ENCODE results near the gene GNAI2.
A peak's percentile ranks its signal among the peaks of the same experiment; 100 is the strongest.

GNAI2 gene

DNA sequence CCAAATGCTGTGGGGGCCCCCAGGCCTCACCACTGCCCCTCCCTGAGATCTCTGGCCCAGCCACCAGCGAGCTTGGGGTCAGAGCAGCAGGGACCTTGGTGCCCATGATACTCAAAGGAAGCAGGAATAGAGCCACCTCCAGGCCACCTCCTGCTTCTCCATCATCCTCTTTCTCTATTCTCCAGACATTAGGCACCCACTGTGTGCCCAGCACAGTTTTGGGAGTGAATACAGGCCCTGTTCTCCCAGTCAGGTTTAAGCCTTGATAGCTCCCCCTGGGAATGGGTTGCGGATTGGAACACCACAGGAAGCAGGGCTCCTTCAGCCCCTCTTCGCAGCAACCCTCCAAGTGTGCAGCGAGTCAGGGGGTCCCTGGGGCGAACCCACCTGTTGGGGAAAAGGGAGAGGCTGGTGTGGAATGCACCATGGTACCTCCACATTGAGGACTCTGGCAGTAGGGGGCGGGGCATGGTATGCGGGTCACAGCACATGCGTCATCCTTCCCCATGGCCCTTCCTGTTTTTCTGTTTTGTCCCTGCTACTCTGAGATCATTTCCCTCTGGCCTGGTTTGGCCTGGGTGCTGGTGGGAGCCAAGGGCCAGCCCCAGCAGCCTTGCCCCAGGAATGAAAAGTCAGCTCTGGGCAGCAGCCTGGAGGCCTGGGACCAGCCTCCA, 18.7 kb downstream of the GNAI2 start:
- TF ChIP-seq TAF1 (IDR thresholded peaks at IDR 0.05; ENCODE audit: low read depth) = no peak

DNA sequence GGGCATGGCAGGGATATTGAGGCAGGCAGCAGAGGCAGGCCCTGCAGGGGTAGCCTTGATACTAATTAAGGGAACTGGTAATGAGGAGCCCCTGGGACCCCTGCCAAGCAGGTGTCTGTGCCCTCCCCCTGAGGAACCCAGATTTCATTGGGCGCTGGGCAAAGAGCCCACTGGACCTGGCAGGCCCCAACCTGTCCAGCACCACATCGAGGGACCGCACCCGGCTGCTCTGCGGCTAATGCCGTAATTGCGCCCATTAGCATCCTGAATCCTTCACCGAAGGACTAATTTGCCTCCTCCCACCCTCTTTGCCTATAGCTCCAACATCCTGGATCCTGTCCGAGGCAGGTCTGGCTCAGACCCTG, 19.2 kb downstream of the GNAI2 start:
- TF ChIP-seq EGR1 (IDR thresholded peaks at IDR 0.05) = no peak
- TF ChIP-seq, protein P1, sequence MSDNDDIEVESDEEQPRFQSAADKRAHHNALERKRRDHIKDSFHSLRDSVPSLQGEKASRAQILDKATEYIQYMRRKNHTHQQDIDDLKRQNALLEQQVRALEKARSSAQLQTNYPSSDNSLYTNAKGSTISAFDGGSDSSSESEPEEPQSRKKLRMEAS (IDR thresholded peaks at IDR 0.05) = no peak
- no peak for TF ChIP-seq FOXM1 (IDR thresholded peaks at IDR 0.05; ENCODE audit: borderline replicate concordance, low read depth)
- no peak for TF ChIP-seq TAF1 (IDR thresholded peaks at IDR 0.05; ENCODE audit: low read depth)
- TF ChIP-seq, protein P2, sequence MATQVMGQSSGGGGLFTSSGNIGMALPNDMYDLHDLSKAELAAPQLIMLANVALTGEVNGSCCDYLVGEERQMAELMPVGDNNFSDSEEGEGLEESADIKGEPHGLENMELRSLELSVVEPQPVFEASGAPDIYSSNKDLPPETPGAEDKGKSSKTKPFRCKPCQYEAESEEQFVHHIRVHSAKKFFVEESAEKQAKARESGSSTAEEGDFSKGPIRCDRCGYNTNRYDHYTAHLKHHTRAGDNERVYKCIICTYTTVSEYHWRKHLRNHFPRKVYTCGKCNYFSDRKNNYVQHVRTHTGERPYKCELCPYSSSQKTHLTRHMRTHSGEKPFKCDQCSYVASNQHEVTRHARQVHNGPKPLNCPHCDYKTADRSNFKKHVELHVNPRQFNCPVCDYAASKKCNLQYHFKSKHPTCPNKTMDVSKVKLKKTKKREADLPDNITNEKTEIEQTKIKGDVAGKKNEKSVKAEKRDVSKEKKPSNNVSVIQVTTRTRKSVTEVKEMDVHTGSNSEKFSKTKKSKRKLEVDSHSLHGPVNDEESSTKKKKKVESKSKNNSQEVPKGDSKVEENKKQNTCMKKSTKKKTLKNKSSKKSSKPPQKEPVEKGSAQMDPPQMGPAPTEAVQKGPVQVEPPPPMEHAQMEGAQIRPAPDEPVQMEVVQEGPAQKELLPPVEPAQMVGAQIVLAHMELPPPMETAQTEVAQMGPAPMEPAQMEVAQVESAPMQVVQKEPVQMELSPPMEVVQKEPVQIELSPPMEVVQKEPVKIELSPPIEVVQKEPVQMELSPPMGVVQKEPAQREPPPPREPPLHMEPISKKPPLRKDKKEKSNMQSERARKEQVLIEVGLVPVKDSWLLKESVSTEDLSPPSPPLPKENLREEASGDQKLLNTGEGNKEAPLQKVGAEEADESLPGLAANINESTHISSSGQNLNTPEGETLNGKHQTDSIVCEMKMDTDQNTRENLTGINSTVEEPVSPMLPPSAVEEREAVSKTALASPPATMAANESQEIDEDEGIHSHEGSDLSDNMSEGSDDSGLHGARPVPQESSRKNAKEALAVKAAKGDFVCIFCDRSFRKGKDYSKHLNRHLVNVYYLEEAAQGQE (IDR thresholded peaks at IDR 0.05; ENCODE audit: low read depth) = no peak
- TF ChIP-seq, protein P3, sequence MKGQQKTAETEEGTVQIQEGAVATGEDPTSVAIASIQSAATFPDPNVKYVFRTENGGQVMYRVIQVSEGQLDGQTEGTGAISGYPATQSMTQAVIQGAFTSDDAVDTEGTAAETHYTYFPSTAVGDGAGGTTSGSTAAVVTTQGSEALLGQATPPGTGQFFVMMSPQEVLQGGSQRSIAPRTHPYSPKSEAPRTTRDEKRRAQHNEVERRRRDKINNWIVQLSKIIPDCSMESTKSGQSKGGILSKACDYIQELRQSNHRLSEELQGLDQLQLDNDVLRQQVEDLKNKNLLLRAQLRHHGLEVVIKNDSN (IDR thresholded peaks at IDR 0.05) = no peak
- TF ChIP-seq ZBTB7A (IDR thresholded peaks at IDR 0.05; ENCODE audit: low read depth) = no peak
- TF ChIP-seq RAD21 (IDR thresholded peaks at IDR 0.05; ENCODE audit: low read depth) = no peak
- TF ChIP-seq EP300 (IDR thresholded peaks at IDR 0.05; ENCODE audit: borderline replicate concordance) = no peak
- TF ChIP-seq TEAD4 (IDR thresholded peaks at IDR 0.05) = no peak
- TF ChIP-seq TCF12 (IDR thresholded peaks at IDR 0.05; ENCODE audit: low read depth) = no peak

DNA sequence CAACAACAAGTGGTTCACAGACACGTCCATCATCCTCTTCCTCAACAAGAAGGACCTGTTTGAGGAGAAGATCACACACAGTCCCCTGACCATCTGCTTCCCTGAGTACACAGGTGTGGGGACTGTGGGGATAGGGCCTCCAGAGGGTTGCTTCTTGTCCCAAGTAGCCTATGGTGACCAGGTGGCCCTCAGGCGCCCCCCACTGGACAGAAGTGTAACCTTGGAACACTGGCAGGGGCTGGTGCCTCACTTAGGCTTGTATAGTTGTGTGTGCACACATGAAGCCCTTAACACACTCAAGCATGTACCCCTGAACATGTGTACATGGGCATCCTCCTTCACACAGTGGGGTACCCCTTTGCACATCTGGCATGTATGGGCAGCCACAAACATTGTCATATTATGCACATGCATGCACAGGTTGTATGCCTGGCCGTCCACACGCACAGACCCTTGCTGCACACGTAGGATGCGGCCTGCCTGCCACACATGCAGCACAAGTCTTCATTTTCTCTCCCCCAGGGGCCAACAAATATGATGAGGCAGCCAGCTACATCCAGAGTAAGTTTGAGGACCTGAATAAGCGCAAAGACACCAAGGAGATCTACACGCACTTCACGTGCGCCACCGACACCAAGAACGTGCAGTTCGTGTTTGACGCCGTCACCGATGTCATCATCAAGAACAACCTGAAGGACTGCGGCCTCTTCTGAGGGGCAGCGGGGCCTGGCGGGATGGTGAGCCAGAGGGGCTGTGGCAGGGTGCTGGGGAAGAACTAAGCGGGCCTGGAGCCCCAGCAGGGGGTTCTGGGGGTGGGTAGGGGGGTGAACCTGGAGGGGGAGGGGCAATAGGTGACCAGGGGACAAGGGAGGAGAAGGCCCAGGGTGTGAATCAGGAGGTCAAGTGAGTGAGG, 21.2 kb downstream of the GNAI2 start:
- TF ChIP-seq RAD21 (IDR thresholded peaks at IDR 0.05; ENCODE audit: low read depth) (peak; percentile 72), EGR1 (IDR thresholded peaks at IDR 0.05) (no peak)

DNA sequence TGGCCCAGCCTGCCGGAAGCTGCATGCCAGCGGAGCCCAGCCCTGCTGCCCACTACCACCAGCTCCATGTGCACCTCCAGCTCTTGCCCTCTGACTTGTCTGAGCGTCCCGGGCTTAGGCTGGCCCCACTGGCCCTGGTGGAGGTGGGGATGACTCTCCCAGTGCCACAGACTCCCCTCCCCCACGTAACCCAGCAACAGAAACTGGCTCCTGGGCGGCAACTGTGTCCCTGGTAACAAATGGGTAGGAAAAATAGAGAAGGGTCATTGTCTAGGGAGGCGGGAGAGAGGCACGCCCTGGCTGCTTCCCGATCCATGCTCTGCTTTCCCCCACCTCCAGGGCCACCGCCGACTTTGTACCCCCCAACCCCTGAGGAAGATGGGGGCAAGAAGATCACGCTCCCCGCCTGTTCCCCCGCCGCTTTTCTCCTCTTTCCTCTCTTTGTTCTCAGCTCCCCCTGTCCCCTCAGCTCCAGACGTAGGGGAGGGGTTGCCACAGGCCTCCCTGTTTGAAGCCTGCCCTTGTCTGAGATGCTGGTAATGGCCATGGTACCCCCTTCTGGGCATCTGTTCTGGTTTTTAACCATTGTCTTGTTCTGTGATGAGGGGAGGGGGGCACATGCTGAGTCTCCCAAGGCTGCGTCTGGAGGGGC, 22.2 kb downstream of the GNAI2 start:
- TF ChIP-seq EP300 (IDR thresholded peaks at IDR 0.05; ENCODE audit: borderline replicate concordance) (no peak), ZBTB7A (IDR thresholded peaks at IDR 0.05; ENCODE audit: low read depth) (no peak), CREB1 (IDR thresholded peaks at IDR 0.05; ENCODE audit: low read depth) (no peak), RAD21 (IDR thresholded peaks at IDR 0.05; ENCODE audit: low read depth) (no peak), NFIC (IDR thresholded peaks at IDR 0.05) (no peak), EGR1 (IDR thresholded peaks at IDR 0.05) (no peak), YY1 (IDR thresholded peaks at IDR 0.05; ENCODE audit: low read depth) (no peak), CEBPB (IDR thresholded peaks at IDR 0.05) (no peak), TEAD4 (IDR thresholded peaks at IDR 0.05) (no peak), FOXM1 (IDR thresholded peaks at IDR 0.05; ENCODE audit: borderline replicate concordance, low read depth) (no peak), TCF12 (IDR thresholded peaks at IDR 0.05; ENCODE audit: low read depth) (no peak), TAF1 (IDR thresholded peaks at IDR 0.05; ENCODE audit: low read depth) (no peak)
- TF ChIP-seq, protein P2 (IDR thresholded peaks at IDR 0.05; ENCODE audit: low read depth) = no peak
- TF ChIP-seq, protein P1 (IDR thresholded peaks at IDR 0.05) = no peak
- TF ChIP-seq, protein P3 (IDR thresholded peaks at IDR 0.05) = no peak

DNA sequence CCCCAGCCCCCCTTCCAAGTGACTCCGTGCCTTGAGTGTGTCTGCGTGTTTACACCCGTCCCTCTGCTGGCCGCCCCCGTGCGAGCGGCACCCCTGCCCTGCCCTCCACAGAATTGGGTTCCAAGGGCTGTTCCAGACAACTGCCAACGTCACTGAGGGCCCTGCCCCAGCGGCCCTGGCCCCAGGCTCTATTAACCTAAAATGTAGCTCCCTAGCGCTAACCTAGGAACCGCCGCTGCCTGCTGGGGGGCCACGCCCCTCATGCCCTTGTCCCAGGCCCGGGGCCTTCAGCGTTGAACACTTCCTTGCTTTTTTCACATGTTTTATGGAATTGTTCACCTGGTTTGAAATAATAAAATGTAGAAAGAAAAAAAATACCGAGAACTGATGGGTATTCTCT, 23.0 kb downstream of the GNAI2 start:
- TF ChIP-seq TCF12 (IDR thresholded peaks at IDR 0.05; ENCODE audit: low read depth) = no peak
- TF ChIP-seq TEAD4 (IDR thresholded peaks at IDR 0.05) = no peak
- TF ChIP-seq, protein P1 (IDR thresholded peaks at IDR 0.05) = no peak
